Heart right ventricle (tissue), 16 donors: ENCODE measurements around the gene TANGO6. TPM values are rescaled to one million over a fixed set of nuclear protein-coding genes. Genes with fewer than 3 reads are reported as not detected.
A peak's percentile ranks its signal among the peaks of the same experiment; 100 is the strongest.

Experiments used
- ATAC-seq, 8 donors: fragments of 200-7000 bp; cut with Tn5 transposase; one replicate each; pipeline ENCODE4 v1.9.1; 2020; ENCODE audit warnings: mild to moderate bottlenecking in 8 of 8, moderate library complexity in 8 of 8, moderate number of reproducible peaks in 1 of 8
- DNase-seq, 2 donors: peaks; one replicate each; pipeline ENCODE4 v3.0.0-alpha.2; 2020
- H3K27ac ChIP-seq, 10 donors: fragments of 200-600 bp; sonication (generic) in 2 of 10; one replicate each; pipeline versions ENCODE4 v1.5.0 to v1.8.0; 2020 to 2022; ENCODE audit warnings: mild to moderate bottlenecking in 3 of 10
- H3K27me3 ChIP-seq, 7 donors: fragments of 200-600 bp; one replicate each; pipeline ENCODE4 v1.8.0; 2021 to 2022; ENCODE audit warnings: mild to moderate bottlenecking in 2 of 7
- H3K36me3 ChIP-seq, 9 donors: fragments of 200-600 bp; sonication (generic) in 1 of 9; one replicate each; pipeline versions ENCODE4 v1.5.0 to v1.8.0; 2020 to 2022; ENCODE audit warnings: mild to moderate bottlenecking in 2 of 9
- H3K4me1 ChIP-seq, 9 donors: fragments of 200-600 bp; sonication (generic) in 1 of 9; one replicate each; pipeline versions ENCODE4 v1.5.0 to v1.8.0; 2020 to 2022; ENCODE audit warnings: mild to moderate bottlenecking in 4 of 9
- H3K4me3 ChIP-seq, 10 donors: fragments of 200-600 bp; sonication (generic) in 2 of 10; one replicate each; pipeline versions ENCODE4 v1.5.0 to v1.8.0; 2020 to 2022; ENCODE audit warnings: mild to moderate bottlenecking in 7 of 10, moderate library complexity in 2 of 10
- H3K9me3 ChIP-seq, 11 donors: fragments of 200-600 bp in 10 of 11; sonication (generic) in 2 of 11; one replicate each; pipeline versions ENCODE4 v1.5.0 to v1.8.0; 2013 to 2022; ENCODE audit warnings: mild to moderate bottlenecking in 2 of 11, control low read depth in 1 of 11, moderate library complexity in 1 of 11
- CTCF ChIP-seq, 9 donors: fragments of 200-600 bp; sonication (generic) in 2 of 9; IDR thresholded peaks; one replicate each; pipeline versions ENCODE4 v1.5.0 to v1.8.0; 2021 to 2022; ENCODE audit warnings: antibody characterized with exemption in 9 of 9, mild to moderate bottlenecking in 5 of 9, moderate library complexity in 1 of 9
- WGBS, 2 donors: extraction: QIAGEN DNeasy Blood & Tissue Kit; methylation state at CpG; one replicate each; pipeline ENCODE4 v1.1.7; 2013; ENCODE audit warnings: inconsistent platforms in 1 of 2; 5-methylcytosine and 5-hydroxymethylcytosine counted together
- intact Hi-C, 10 donors: fragments of 100-400 bp; cut with DNase I; formaldehyde crosslinking; loops; one replicate each; pipeline versions ENCODE4 v1.11.1 to v1.14.2; 2022
- polyA plus RNA-seq, 2 donors: library from polyadenylated mRNA; stranded (reverse); fragments of 200-250 nt; gene quantifications; one replicate each; pipeline ENCODE4 v1.2.3, GENCODE V29; 2013
- total RNA-seq, 10 donors: library from RNA; stranded (reverse); fragmentation: NEBNext Ultra II Directional in 3 of 10; extraction: Animal tissue kit (Norgen Biotek cat#: 25700) in 3 of 10; gene quantifications; one replicate each; pipeline versions ENCODE4 v1.2.1 to v1.2.4, GENCODE V29; 2021 to 2023
- donor health status: Arrhythmogenic right ventricular cardiomyopathy.
- donor health status: ischemic (EF 13 %, LVEDD 7.1; RV severe dilation, severe dysfunction).
- donor health status: healthy with polysubstance abuse.
- donor health status: DM: no; HTN: yes; CAD: no.
- donor health status: DM: no; HTN: no; CAD: no.
- donor health status: ischemic (EF 25% LVEDD 6.9; RV normal size, moderate dysfunction).
- donor health status: ischemic (EF 25% LVEDD 5.7; RV mildly dilated, moderate dysfunction).
- donor health status: healthy.
- donor health status: DM: yes; HTN: yes; CAD: no.
- donor health status: Ischemic cardiomyopathy.
- donor health status: ischemic (EF 35%, LVEDD 5.7; RV mildly dilated, moderate dysfunction).
- donor health status: nonischemic (EF 11% LVEDD 7.7; RV severe dilation, severe dysfunction).
- donor health status: DM: yes; HTN: yes; CAD: no.
- donor health status: PGD.
- donor health status: ischemic (EF 29% LVEDD 5.4; RV normal size, mild dysfunction).
- donor health status: nonischemic (EF 23%, LVEDD 6.1; RV moderate dilation, normal function).

The TANGO6 gene
- total and polyA plus RNA-seq, 12 donors = 1.8 to 12.9 (median 8.0) TPM

- no peaks in the 10 kb centered on the region for H3K27me3 ChIP-seq
Observed at GRCh38 chr16:68981971-68982370, 138.6 kb downstream of the TANGO6 start.

GRCh38 chr16:68984467-68984866 is 141.1 kb downstream of the TANGO6 start:
- 88 to 90% methylated on average over 1 of the region's 1 CpG for WGBS, 2 donors
- H3K27me3 ChIP-seq = no peaks in the 10 kb centered on the region
- intact Hi-C loops = no loop called here
- no peaks in the 10 kb centered on the region for H3K9me3 ChIP-seq
- ATAC-seq = no peak
- TF ChIP-seq CTCF (IDR thresholded peaks at IDR 0.05) = no peak
- peaks cover 0 to 17% (median 0%) of the 10 kb centered on the region in 9 donors for H3K36me3 ChIP-seq
- no peak overlapping the region for H3K27ac ChIP-seq
- DNase-seq = no peak
- no peak overlapping the region for H3K4me3 ChIP-seq
- peaks cover 0 to 5% (median 0%) of the 10 kb centered on the region in 9 donors for H3K4me1 ChIP-seq

More at GRCh38 chr16:68981971-68982370, 138.6 kb downstream of the TANGO6 start:
- Histone ChIP-seq H3K4me1 (peaks cover 0 to 5% (median 0%) of the 10 kb centered on the region in 9 donors), H3K27ac (no peak overlapping the region), H3K4me3 (no peak overlapping the region), H3K9me3 (no peaks in the 10 kb centered on the region), H3K36me3 (peaks cover 0 to 25% (median 3%) of the 10 kb centered on the region in 9 donors)
- ATAC-seq (no peak), DNase-seq (no peak)
- WGBS, 2 donors = 92 to 96% methylated on average over 2 of the region's 2 CpGs
- intact Hi-C loops = no loop called here
- TF ChIP-seq CTCF (IDR thresholded peaks at IDR 0.05) = no peak

DNA sequence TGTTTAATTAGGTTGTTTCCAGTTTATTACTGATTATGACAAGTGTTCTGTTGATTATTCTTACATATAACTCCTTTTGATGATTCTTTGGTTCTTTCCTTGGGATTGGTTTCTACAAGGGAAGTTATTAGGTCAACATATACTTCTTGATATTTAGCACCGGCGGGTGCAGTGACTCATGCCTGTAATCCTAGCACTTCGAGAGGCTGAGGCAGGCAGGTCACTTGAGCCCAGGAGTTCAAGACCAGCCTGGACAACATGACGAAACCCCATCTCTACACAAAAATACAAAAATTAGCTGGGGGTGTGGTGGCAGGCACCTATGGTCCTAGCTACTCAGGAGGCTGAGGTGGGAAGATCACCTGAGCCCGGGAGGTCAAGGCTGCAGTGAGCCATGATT is 141.9 kb downstream of the TANGO6 start:
- no peaks in the 10 kb centered on the region for H3K27me3 ChIP-seq
- peaks cover 0 to 10% (median 0%) of the 10 kb centered on the region in 9 donors for H3K36me3 ChIP-seq
- no peak overlapping the region for H3K27ac ChIP-seq
- intact Hi-C loops = no loop called here
- no peak overlapping the region for H3K4me3 ChIP-seq
- ATAC-seq (no peak), DNase-seq (no peak)
- no peak for TF ChIP-seq CTCF (IDR thresholded peaks at IDR 0.05)
- 97% methylated on average over 5 of the region's 5 CpGs for whole genome bisulfite sequencing, 2 donors
- peaks cover 0 to 5% (median 0%) of the 10 kb centered on the region in 9 donors for H3K4me1 ChIP-seq
- no peaks in the 10 kb centered on the region for H3K9me3 ChIP-seq

- H3K4me1 ChIP-seq = peaks cover 0 to 5% (median 0%) of the 10 kb centered on the region in 9 donors
- H3K36me3 ChIP-seq = peaks cover 0 to 4% (median 0%) of the 10 kb centered on the region in 9 donors
- intact Hi-C loops = no loop called here
- H3K27me3 ChIP-seq = no peaks in the 10 kb centered on the region
- H3K27ac ChIP-seq = no peak overlapping the region
- peak in 3 of 8 donors; percentile 28 to 89 (median 73) for ATAC-seq
- TF ChIP-seq CTCF (IDR thresholded peaks at IDR 0.05) = no peak
- H3K4me3 ChIP-seq = no peak overlapping the region
- H3K9me3 ChIP-seq = no peaks in the 10 kb centered on the region
- 77 to 80% methylated on average over 2 of the region's 2 CpGs for WGBS, 2 donors
- no peak for DNase-seq
Observed at GRCh38 chr16:68985855-68986254, 142.5 kb downstream of the TANGO6 start.
